Smooth muscle cell (in vitro differentiated cells): Measurements from ENCODE around the gene TPK1. TPM values are rescaled to one million over a fixed set of nuclear protein-coding genes. Genes with fewer than 3 reads are reported as not detected.

ENCODE experiments used
- DNase-seq: peaks from one replicate; lab custom pipeline; 2025; ENCODE audit not compliant: unreplicated experiment; lab: John Stamatoyannopoulos, UW
- H2AFZ ChIP-seq: fragments of 200-600 bp; sonication (generic); 2 replicates; pipeline ENCODE4 v1.6.0; 2016; ENCODE audit warnings: antibody characterized with exemption, low read depth, mild to moderate bottlenecking
- H3F3A ChIP-seq: fragments of 200-600 bp; sonication (generic); 2 replicates; pipeline ENCODE4 v1.6.0; 2017; ENCODE audit warnings: antibody characterized with exemption, low read depth
- H3K27ac ChIP-seq: fragments of 200-600 bp; sonication (generic); 2 replicates; pipeline ENCODE4 v1.5.1; 2016; ENCODE audit warnings: low read depth, mild to moderate bottlenecking
- H3K27me3 ChIP-seq: fragments of 200-600 bp; sonication (generic); 2 replicates; pipeline ENCODE4 v1.6.1; 2016; ENCODE audit warnings: low read depth, mild to moderate bottlenecking
- H3K36me3 ChIP-seq: fragments of 200-600 bp; sonication (generic); 2 replicates; pipeline ENCODE4 v1.5.1; 2016; ENCODE audit warnings: low read depth
- H3K4me1 ChIP-seq: fragments of 200-600 bp; sonication (generic); 2 replicates; pipeline ENCODE4 v1.5.1; 2016; ENCODE audit warnings: low read depth
- H3K4me2 ChIP-seq: fragments of 200-600 bp; sonication (generic); 2 replicates; pipeline ENCODE4 v1.6.0; 2016; ENCODE audit warnings: mild to moderate bottlenecking
- H3K4me3 ChIP-seq: fragments of 200-600 bp; sonication (generic); 2 replicates; pipeline ENCODE4 v1.5.1; 2016; ENCODE audit warnings: mild to moderate bottlenecking
- H3K79me2 ChIP-seq: fragments of 200-600 bp; sonication (generic); 2 replicates; pipeline ENCODE4 v1.6.0; 2016; ENCODE audit warnings: low read depth, mild to moderate bottlenecking
- H3K9ac ChIP-seq: fragments of 200-600 bp; sonication (generic); 2 replicates; pipeline ENCODE4 v1.6.0; 2016; ENCODE audit warnings: low read depth
- H3K9me3 ChIP-seq: fragments of 200-600 bp; sonication (generic); replicated peaks from 2 replicates; pipeline ENCODE4 v1.5.1; 2016; ENCODE audit warnings: low read depth
- H4K20me1 ChIP-seq: fragments of 200-600 bp; sonication (generic); 2 replicates; pipeline ENCODE4 v1.6.0; 2016; ENCODE audit warnings: low read depth
- CTCF ChIP-seq: fragments of 200-600 bp; sonication (generic); IDR thresholded peaks from 2 replicates; pipeline ENCODE4 v1.5.1; 2017; ENCODE audit warnings: borderline replicate concordance, mild to moderate bottlenecking, antibody characterized with exemption; ENCODE audit not compliant: insufficient read depth, poor library complexity, severe bottlenecking
- WGBS: methylation state at CpG from one replicate; pipeline ENCODE4 v1.1.7; 2016; ENCODE audit warnings: low lambda C conversion rate; 5-methylcytosine and 5-hydroxymethylcytosine counted together
- polyA plus RNA-seq: library from polyadenylated mRNA; unstranded; fragments of >200 nt; fragmentation: Nextera tagmentation; extraction: Ambion mirVana; gene quantifications from 2 replicates; pipeline ENCODE4 v1.2.1, GENCODE V29; 2016
- total RNA-seq: library from RNA; depleted of rRNA; stranded (reverse); fragments of >200 nt; gene quantifications from 2 replicates; pipeline ENCODE4 v1.2.3, GENCODE V29; 2014

Gene TPK1
- total and polyA plus RNA-seq, 2 experiments from 2014 or later, result 1.2 to 1.9 TPM

- WGBS, result 82% methylated on average over 13 of the region's 13 CpGs
- DNase-seq, result no peak
- Histone ChIP-seq H3K4me1 (no peaks in the 10 kb centered on the region), H3K9ac (no peak overlapping the region), H3K27ac (no peak overlapping the region), H2AFZ (no peak overlapping the region), H3F3A (no peaks in the 10 kb centered on the region), H4K20me1 (no peaks in the 10 kb centered on the region), H3K9me3 (no peaks in the 10 kb centered on the region), H3K79me2 (no peaks in the 10 kb centered on the region), H3K36me3 (no peaks in the 10 kb centered on the region), H3K4me2 (no peak overlapping the region), H3K4me3 (no peak overlapping the region), H3K27me3 (peaks cover 5% of the 10 kb centered on the region)
- TF ChIP-seq CTCF, result no peak
These were observed 37.5 kb upstream of the TPK1 start for GRCh38 chr7:144873316-144873845.

- Histone ChIP-seq H3K27me3 (peaks cover 17% of the 10 kb centered on the region), H4K20me1 (no peaks in the 10 kb centered on the region), H3K36me3 (no peaks in the 10 kb centered on the region), H3K4me2 (no peak overlapping the region), H3K4me3 (no peak overlapping the region), H3K4me1 (no peaks in the 10 kb centered on the region), H3K9me3 (no peaks in the 10 kb centered on the region), H3K27ac (no peak overlapping the region), H3F3A (no peaks in the 10 kb centered on the region), H2AFZ (no peak overlapping the region), H3K9ac (no peak overlapping the region), H3K79me2 (no peaks in the 10 kb centered on the region)
- no peak for TF ChIP-seq CTCF
- no peak for DNase-seq
- WGBS, result 78% methylated on average over 8 of the region's 8 CpGs
These were observed 33.2 kb upstream of the TPK1 start for GRCh38 chr7:144869082-144869481.

GRCh38 chr7:144866189-144866588 is 30.3 kb upstream of the TPK1 start:
- no peaks in the 10 kb centered on the region for H3K36me3 ChIP-seq
- no peaks in the 10 kb centered on the region for H3F3A ChIP-seq
- WGBS, result 84% methylated on average over 3 of the region's 3 CpGs
- no peaks in the 10 kb centered on the region for H4K20me1 ChIP-seq
- no peak for DNase-seq
- H2AFZ ChIP-seq, result no peak overlapping the region
- no peaks in the 10 kb centered on the region for H3K79me2 ChIP-seq
- no peak overlapping the region for H3K4me3 ChIP-seq
- no peaks in the 10 kb centered on the region for H3K4me1 ChIP-seq
- TF ChIP-seq CTCF, result no peak
- H3K27me3 ChIP-seq, result peaks cover 17% of the 10 kb centered on the region
- no peak overlapping the region for H3K4me2 ChIP-seq
- no peak overlapping the region for H3K9ac ChIP-seq
- no peaks in the 10 kb centered on the region for H3K9me3 ChIP-seq
- no peak overlapping the region for H3K27ac ChIP-seq

- no peak overlapping the region for H3K4me2 ChIP-seq
- no peaks in the 10 kb centered on the region for H4K20me1 ChIP-seq
- WGBS, result 94% methylated on average over 5 of the region's 5 CpGs
- DNase-seq, result no peak
- H3K4me3 ChIP-seq, result no peak overlapping the region
- no peaks in the 10 kb centered on the region for H3K4me1 ChIP-seq
- no peaks in the 10 kb centered on the region for H3K36me3 ChIP-seq
- no peak overlapping the region for H3K9ac ChIP-seq
- no peaks in the 10 kb centered on the region for H3F3A ChIP-seq
- H3K27ac ChIP-seq, result no peak overlapping the region
- TF ChIP-seq CTCF, result no peak
- no peaks in the 10 kb centered on the region for H3K79me2 ChIP-seq
- H3K27me3 ChIP-seq, result peaks cover 17% of the 10 kb centered on the region
- no peaks in the 10 kb centered on the region for H3K9me3 ChIP-seq
- H2AFZ ChIP-seq, result no peak overlapping the region
These were observed 27.4 kb upstream of the TPK1 start for GRCh38 chr7:144863320-144863647.
